Hematopoietic multipotent progenitor cell (in vitro differentiated cells): Measurements from ENCODE around the gene PDE4A. TPM values are rescaled to one million over a fixed set of nuclear protein-coding genes. Genes with fewer than 3 reads are reported as not detected.
"Not testable (repeated sequence)": the region's sequence is repeated elsewhere in the genome, so short reads cannot be mapped to it uniquely, and the experiment has no call there.

Source experiments
- DNase-seq, 3 donors: peaks; one replicate each; pipeline ENCODE4 v3.0.0-alpha.2; 2011 to 2015; ENCODE audit warnings: low read depth in 2 of 3, low spot score in 2 of 3
- total RNA-seq: library from RNA; depleted of rRNA; stranded (reverse); fragments of >200 nt; gene quantifications from one replicate; pipeline ENCODE4 v1.2.3, GENCODE V29; 2012

The PDE4A gene
- under 0.01 TPM for total RNA-seq

DNA sequence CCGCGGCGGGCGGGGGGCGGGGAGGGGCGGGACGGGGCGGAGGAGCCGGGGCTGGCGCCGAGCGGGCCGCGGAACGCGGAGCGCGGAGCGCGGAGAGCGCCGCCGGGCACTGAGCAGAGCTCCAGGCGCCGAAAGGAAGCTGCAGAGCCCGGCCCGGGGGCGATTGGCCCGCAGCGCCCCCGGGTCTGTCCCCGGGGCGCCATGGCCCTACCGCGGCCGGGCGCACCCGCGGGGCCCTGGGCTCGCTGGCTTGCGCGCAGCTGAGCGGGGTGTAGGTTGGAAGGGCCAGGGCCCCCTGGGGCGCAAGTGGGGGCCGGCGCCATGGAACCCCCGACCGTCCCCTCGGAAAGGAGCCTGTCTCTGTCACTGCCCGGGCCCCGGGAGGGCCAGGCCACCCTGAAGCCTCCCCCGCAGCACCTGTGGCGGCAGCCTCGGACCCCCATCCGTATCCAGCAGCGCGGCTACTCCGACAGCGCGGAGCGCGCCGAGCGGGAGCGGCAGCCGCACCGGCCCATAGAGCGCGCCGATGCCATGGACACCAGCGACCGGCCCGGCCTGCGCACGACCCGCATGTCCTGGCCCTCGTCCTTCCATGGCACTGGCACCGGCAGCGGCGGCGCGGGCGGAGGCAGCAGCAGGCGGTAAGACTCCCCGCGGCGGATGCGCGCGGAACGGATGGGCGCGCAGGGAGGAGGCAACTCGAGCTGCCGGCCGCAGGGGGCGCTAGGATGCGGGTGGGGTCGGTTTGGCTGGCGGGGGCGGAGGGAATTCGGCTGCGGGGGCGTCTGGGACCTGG lies at the start of gene PDE4A:
Gene PDE4A, plus strand, starts transcription at position 95 of the 796 bp plus-strand sequence. Its CDS starts 227 bp downstream, at position 322.
- peak in 1 of 3 donors; percentile 69 for DNase-seq

DNA sequence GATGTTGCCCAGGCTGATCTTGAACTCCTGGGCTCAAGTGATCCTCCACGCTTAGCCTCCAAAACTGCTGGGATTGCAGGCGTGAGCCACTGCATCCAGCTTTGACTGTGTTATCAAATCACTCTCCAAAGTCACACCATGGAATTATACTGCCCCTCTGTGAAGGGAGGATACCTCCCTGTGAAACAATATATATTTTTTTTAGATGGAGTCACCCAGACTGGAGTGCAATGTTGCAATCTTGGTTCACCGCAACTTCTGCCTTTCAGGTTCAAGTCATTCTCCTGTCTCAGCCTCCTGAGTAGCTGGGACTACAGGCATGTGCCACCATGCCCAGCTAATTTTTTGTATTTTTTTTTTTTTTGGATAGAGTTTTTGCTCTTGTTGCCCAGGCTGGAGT lies 47.6 kb upstream of the PDE4A start:
- DNase-seq, result no peak

GRCh38 chr19:10374931-10375330 lies 45.4 kb upstream of the PDE4A start:
- DNase-seq, result no peak

DNA sequence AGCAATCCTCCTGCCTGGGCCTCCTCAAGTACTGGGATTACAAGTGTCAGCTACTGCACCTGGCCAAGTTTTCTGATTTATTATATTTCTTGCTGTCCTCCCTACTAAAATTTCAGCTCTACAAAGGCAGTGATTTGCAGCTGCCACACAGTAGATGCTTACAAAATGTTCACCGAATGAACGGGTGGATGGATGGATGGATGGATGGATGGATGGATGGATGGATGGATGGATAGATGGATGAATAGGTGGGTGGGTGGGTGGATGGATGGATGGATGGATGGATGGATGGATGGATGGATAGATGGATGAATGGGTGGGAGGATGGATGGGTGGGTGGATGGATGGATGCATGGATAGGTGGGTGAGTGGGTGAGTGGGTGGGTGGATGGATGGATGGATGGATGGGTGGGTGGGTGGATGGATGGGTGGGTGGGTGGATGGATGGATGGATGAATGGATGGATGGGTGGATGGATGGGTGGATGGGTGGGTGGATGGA lies 43.1 kb upstream of the PDE4A start:
- DNase-seq, result not testable (repeated sequence)

GRCh38 chr19:10378124-10378523 lies 42.2 kb upstream of the PDE4A start:
- DNase-seq, result no peak

DNA sequence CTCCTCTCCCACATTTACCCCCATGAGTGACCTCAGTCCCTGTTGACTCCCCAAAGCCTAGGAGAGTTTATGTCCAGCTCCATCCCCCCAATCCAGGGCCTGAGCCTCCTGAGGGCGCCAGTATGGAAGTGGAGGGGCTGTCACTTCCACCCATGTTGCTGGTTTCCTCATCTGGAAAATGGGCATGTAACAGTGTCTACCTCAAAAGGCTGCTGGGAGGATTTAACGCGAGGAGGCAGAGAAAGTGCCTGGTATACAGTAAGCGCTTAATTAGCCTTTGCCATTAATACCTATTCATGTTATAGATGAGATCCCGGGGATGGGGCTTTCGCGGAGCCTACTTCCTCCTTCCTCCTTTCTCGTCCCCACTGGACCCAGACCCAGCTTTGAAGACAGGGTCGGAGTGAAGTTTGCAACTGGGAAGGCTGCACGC lies 40.4 kb upstream of the PDE4A start:
- no peak for DNase-seq

DNA sequence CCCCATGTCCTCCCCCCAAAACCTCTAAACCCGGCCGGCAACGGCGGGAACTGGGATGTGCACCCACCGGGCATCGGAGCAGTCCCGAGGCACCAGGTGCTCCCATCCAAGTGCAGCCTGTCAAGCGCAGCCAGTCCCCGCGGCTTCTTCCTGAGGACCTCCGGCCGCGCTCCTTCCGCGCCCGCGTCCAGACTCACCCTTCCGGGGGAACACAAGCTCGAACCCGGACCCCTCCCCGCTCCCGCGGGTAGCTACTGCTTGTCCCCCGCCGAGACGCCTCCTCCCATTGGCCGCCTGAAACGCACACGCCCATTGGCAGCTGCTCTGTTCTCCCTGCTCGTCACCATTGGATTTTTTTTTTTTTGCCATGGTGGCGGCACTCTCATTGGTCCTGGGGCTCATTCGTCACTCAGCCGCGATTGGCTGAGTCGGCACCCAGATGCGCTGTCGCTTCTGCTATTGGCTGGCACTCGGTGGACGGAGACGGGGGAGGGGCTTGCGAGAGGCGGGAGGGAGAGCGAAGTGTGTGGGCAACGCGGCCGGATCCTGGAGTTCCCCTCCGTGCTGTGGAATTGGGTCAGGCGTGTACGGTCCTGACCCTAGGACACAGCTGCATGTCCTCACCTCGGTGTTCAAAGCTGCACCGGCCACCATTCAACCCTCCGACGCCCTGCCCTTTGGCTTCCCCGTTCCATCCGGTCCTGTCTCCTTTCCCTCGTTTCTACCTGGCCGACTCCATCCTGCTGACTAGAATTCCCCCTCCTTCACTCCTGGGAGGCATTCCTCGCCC lies 39.8 kb upstream of the PDE4A start, which contains the start of gene TYK2:
Gene TYK2, minus strand, starts transcription at position 260 of the 790 bp plus-strand sequence. CDS start 2,166 bp downstream, outside the sequence.
- DNase-seq, result peak; percentile 90 to 99 (median 99)

- not testable (repeated sequence) for DNase-seq
Measured at GRCh38 chr19:10383223-10383499, 37.2 kb upstream of the PDE4A start.

DNA sequence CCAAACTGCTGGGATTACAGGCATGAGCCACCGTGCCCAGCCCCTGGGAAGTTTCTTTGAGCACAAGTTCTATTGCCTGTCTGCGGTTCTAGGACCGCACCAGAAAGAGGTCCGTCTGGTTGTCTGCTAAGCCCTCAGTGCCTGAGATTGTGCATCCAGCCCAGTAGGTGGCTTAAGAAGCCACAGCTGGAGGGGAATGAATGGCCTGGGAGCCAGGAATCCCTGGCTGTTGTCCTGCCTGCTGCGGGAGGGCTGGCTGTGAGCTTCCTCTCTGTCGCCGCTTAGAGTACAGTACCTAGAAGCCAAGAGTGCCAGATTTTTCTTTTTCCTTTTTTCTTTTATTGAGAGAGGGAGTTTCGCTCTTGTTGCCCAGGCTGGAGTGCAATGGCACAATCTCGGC lies 35.8 kb upstream of the PDE4A start:
- no peak for DNase-seq

GRCh38 chr19:10388957-10389356 lies 31.4 kb upstream of the PDE4A start:
- peak; percentile 71 to 83 (median 73) for DNase-seq

DNA sequence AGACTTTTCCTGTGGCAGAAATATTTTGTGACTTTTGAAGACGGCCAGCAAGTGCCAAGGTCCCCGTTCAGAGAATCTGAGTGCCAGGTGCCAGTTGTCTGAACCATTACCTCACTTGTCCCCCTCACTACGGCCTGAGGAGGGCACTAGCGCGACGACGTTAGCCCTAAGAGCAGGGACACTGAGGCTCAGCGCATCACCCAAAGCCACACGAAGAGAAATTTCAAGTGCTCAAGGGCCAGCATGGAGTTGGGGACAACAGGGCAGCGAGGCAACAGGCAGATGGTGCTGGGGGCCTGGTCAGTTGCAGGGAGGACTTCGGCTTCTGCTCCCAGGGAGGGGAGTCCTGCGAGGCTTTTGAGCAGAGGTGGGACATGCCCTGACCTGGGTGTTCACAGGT lies 30.5 kb upstream of the PDE4A start:
- no peak for DNase-seq

DNA sequence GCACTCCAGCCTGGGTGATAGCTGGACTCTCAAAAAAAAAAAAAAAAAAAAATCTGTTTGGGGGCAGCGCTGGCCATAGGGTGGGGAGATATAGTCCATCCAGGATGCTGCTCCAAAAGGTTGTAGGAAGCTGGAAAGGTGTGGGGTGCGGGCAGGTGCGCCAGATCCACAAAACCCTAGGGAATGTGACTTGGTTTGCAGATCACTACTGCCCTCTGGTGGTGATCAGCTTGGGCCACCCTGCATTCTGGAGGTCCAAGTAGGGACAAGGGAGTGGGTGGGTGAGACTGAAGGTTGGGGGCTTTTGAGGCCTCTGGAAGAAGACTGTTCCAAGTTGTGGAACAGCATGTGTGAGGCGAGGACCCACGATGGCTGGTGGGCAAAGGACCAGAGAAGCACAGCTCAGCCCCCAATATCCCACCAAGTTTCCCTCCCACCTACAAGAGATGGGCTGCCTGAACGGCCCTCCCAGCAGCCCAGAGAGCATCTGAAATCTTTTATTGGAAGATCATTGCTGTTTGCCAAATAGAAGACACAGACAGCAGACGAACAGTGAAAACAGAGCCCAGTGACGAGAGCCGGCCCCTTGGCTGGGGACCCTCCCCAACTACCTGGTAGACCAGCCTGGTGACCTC lies 29.6 kb upstream of the PDE4A start:
- peak in 2 of 3 donors; percentile 66 to 75 for DNase-seq

GRCh38 chr19:10392120-10392519 lies 28.2 kb upstream of the PDE4A start:
- no peak for DNase-seq

DNA sequence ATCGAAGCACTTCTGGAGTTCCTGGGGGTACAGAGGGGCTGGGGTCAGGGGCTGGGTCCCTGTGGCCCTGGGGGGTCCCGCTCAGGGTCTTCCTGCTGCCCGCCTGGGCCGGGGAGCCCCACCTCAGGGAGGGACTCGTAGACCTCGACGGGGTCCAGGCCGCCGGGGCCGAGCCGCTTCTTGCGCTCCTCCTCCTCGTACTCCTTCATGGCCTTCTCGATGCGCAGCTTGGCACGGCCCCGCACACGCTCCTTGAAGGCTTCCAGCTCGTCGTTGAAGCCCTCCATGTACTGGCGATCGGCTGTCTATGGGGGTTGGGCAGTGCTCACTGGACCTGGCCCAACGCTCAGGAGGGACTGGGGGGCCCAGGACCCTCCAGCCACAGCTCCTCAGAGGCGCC lies 27.2 kb upstream of the PDE4A start:
- no peak for DNase-seq

- no peak for DNase-seq
Measured at GRCh38 chr19:10395003-10395402, 25.3 kb upstream of the PDE4A start.

DNA sequence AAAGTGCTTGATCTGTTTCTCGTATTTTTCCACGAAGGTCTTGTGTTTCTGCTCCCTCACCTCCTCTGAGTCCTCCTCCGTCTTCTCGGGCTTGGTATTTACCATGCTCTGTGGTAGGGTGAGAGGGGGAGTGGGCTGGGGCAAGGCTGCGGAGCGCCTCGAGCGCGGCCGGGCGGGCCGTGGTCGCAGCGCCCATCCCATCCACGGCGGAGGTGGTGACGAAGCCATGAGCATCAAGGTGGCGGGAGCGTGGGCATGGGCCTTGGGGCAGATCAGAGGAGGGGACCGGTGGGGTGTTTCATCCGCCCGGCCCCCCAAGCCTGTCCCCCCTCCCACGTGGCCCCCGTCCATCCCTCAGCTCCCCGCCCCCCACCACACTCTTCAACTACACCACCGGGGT lies 24.9 kb upstream of the PDE4A start:
- no peak for DNase-seq

GRCh38 chr19:10395917-10396316 lies 24.4 kb upstream of the PDE4A start:
- DNase-seq, result no peak

DNA sequence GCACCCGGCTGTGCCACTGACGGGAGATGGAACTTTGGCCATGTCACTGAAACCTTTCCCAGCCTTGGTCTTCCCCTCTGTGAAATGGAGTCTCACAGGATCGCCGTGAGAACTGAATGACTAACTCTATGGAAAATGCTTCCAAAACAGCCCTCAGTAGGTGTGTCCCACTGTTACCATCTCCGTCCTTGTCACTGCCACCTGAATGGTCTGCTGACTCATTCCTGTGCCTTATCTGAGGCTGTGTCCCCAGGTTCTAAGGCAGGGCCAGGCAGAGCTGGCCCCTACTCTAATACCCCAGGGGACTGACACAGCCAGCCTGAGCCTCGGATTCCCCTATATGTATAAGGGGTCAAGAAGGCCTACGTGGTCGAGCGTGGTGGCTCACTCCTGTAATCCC lies 21.5 kb upstream of the PDE4A start:
- no peak for DNase-seq

- DNase-seq, result not testable (repeated sequence)
Measured at GRCh38 chr19:10399340-10399739, 21.0 kb upstream of the PDE4A start.

DNA sequence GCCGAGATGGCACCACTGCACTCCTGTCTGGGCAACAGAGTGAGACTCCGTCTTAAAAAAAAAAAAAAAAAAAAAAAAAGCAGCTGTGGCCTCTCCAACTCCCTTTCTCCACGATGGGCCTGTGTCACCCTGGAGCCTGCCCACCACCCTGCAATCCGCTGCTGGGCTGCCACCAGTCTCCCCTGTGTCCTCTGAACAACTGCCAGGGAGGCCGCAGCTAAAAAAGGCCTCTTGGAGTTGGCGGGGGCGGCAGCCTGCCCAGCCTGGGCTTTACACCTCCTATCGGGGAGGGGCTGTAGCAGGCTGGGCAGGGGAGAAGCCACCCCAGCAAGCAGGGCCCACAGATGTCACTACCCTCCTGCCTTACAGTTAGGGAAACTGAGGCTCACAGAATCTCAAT lies 20.5 kb upstream of the PDE4A start:
- no peak for DNase-seq

- DNase-seq, result no peak
Measured at GRCh38 chr19:10402441-10403038, 17.8 kb upstream of the PDE4A start.
